Endothelial cell of umbilical vein (primary cell): ENCODE measurements around the gene PLCB4.
A peak's percentile ranks its signal among the peaks of the same experiment; 100 is the strongest.

Source experiments
- CTCF ChIP-seq, 2 donors: IDR thresholded peaks; 1 replicate in 1 of 2; 2 replicates in 1 of 2; pipeline ENCODE4 v1.5.1; 2011; ENCODE audit warnings: low read length in 2 of 2, mild to moderate bottlenecking in 2 of 2, moderate library complexity in 2 of 2, control low read depth in 1 of 2, inconsistent platforms in 1 of 2, low read depth in 1 of 2; ENCODE audit not compliant: insufficient read depth in 1 of 2; ENCODE audit errors: extremely low read depth in 1 of 2
- GATA2 ChIP-seq: IDR thresholded peaks from 2 replicates; pipeline ENCODE4 v1.7.0; 2011; ENCODE audit warnings: low read depth, mild to moderate bottlenecking, moderate library complexity, mixed read lengths, low read length; ENCODE audit not compliant: insufficient read length, insufficient read depth
- JUN ChIP-seq: IDR thresholded peaks from 2 replicates; pipeline ENCODE4 v1.6.1; 2011; ENCODE audit warnings: borderline replicate concordance, low read depth; ENCODE audit not compliant: insufficient read length, insufficient read depth
- MAX ChIP-seq: IDR thresholded peaks from 2 replicates; pipeline ENCODE4 v1.6.1; 2011; ENCODE audit not compliant: insufficient read depth, insufficient read length
- POLR2A ChIP-seq: IDR thresholded peaks from 2 replicates; pipeline ENCODE4 v1.6.1; 2012; ENCODE audit warnings: low read depth, mild to moderate bottlenecking, control low read depth, low read length
- POLR2AphosphoS5 ChIP-seq: IDR thresholded peaks from 2 replicates; pipeline ENCODE4 v1.6.1; 2012; ENCODE audit warnings: low read depth, mild to moderate bottlenecking, control low read depth, low read length, moderate library complexity; ENCODE audit not compliant: insufficient read depth

GRCh38 chr20:9407805-9408421 lies 339.0 kb downstream of the PLCB4 start:
- TF ChIP-seq CTCF (IDR thresholded peaks at IDR 0.05; ENCODE audit: extremely low read depth in 1 of 2, insufficient read depth in 1 of 2, low read depth in 1 of 2, low read length in 2 of 2) (peak; percentile 69 to 73), POLR2AphosphoS5 (no peak), GATA2 (no peak), POLR2A (no peak), JUN (no peak), MAX (no peak)
